Left forelimb (tissue), 1 donor: ENCODE results near the gene SMAD1.
"Not testable (repeated sequence)": the region's sequence is repeated elsewhere in the genome, so short reads cannot be mapped to it uniquely, and the experiment has no call there.

Source experiments
- DNase-seq: peaks from one replicate; pipeline ENCODE4 v3.0.0-alpha.2; 2018; ENCODE audit warnings: low spot score

SMAD1 gene

GRCh38 chr4:145564540-145564939, 82.9 kb downstream of the SMAD1 start:
- no peak for DNase-seq

GRCh38 chr4:145565328-145565727, 83.7 kb downstream of the SMAD1 start:
- DNase-seq = no peak

- DNase-seq = no peak
Observed at GRCh38 chr4:145566086-145566708, 84.5 kb downstream of the SMAD1 start.

- no peak for DNase-seq
Observed at GRCh38 chr4:145566768-145567167, 85.1 kb downstream of the SMAD1 start.

- no peak for DNase-seq
Observed at GRCh38 chr4:145567516-145567915, 85.9 kb downstream of the SMAD1 start.

GRCh38 chr4:145574546-145574945, 92.9 kb downstream of the SMAD1 start:
- DNase-seq = not testable (repeated sequence)

GRCh38 chr4:145580906-145581305, 99.3 kb downstream of the SMAD1 start:
- no peak for DNase-seq

GRCh38 chr4:145583191-145584055, 101.8 kb downstream of the SMAD1 start:
- no peak for DNase-seq

- DNase-seq = no peak
Observed at GRCh38 chr4:145587088-145587754, 105.6 kb downstream of the SMAD1 start.

GRCh38 chr4:145589381-145589780, 107.7 kb downstream of the SMAD1 start:
- DNase-seq = not testable (repeated sequence)

- DNase-seq = no peak
Observed at GRCh38 chr4:145589916-145590702, 108.5 kb downstream of the SMAD1 start.

- no peak for DNase-seq
Observed at GRCh38 chr4:145602129-145602760, 120.6 kb downstream of the SMAD1 start.

- no peak for DNase-seq
Observed at GRCh38 chr4:145605941-145606340, 124.3 kb downstream of the SMAD1 start.
